HuH-7.5 (cell line): ENCODE measurements around the gene MLPH.

Source experiments
- DNase-seq: peaks from one replicate; pipeline ENCODE4 v3.0.0; 2011; ENCODE audit warnings: low spot score

Gene MLPH

DNA sequence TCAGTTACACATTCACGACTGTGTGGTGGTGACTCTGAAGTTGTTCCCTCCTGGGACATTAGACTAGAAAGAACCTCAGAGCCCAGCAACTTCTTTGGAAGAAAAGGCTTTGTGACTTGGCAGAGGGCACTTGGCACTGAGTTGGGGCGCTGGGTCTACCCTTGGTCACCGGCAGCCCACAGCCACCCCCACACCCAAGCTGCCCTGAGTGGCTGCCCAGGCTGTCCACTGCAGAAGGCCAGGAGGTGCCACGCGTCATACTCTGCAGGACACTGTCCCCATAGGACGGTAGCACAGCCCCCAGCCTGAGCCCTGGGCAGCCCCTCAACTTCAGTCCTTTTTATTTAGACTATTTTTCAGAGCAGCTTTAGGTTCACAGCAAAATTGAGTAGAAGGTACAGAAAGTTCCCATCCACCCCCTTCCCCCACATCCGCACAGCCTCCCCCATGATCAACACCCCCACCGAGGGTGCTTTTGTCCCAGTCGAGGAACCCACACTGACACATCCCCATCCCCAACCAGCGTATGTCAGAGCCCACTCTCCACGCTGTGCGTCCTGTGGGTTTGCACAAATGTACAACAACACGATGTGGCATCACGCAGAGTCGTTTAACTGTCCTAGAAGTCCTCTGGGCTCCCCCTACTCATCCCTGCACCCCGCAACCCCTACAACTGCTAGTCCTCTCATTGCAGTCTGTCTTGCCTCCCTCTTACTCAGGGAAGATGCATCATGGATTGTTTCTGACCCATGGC, 80.4 kb downstream of the MLPH start:
- no peak for DNase-seq

DNA sequence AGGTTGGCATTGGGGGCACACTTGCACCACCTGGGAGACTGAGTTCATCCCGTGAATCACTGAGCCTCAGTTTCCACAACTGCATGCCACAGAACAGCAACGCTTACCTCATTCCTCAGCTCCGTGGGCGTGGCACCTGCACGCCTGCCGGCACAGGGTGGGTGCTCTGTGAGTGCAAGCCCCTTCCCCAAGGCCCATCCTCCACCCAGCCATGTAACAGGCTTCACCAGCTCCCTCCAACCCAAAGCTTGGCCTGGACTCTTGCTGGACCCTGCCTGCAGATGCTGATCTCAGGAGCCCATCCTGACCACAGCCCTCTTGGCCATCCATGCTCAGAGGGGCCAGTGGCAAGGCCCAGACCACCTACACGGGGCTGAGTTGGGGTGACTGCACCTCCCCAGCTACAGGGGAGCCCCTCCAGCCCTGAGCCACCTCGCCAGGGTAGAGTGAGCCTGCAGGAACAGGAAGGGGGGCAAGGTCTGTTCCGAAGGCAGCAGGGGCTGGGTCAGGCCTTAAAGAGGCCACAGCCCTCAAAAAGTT, 81.1 kb downstream of the MLPH start:
- DNase-seq: no peak

DNA sequence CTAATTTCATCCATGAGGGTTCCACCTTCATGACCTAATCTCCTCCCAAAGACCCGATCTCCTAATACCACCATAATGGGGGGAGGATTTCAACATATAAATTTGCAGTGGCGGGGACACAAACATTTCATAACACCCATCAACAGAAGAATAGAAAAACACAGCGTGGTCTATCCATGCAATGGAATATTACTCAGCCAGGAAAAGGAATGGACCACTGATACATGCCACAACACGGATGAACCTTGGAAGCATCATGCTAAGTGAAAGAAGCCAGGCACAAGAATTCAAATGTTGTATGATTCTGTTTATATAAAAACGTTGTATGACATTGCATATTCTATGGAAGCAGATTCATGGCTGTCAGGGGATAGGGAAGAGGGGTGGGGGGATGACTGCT, 82.0 kb downstream of the MLPH start:
- DNase-seq: no peak

DNA sequence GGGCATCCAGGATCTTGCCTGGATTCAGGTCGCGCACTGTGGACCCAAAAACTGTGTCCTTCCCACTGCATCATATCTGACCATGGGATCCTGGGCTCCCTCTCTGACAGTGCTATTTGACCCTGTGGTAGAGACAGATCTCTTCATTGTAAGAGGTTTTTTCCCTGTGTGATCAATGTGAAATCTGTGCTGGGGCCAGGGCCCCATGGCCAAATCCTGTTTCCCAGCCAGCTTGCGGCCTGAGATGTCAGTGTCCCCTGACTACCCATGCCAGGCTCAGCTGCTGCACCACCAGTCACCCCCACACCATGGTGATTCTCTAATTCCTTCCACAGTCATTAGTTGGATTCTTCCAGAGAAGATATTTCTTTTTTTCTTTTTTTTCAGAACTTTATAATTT, 82.8 kb downstream of the MLPH start:
- no peak for DNase-seq

GRCh38 chr2:237570776-237571335, 83.8 kb downstream of the MLPH start:
- no peak for DNase-seq

- no peak for DNase-seq
These were observed 84.5 kb downstream of the MLPH start for GRCh38 chr2:237571551-237571950.

DNA sequence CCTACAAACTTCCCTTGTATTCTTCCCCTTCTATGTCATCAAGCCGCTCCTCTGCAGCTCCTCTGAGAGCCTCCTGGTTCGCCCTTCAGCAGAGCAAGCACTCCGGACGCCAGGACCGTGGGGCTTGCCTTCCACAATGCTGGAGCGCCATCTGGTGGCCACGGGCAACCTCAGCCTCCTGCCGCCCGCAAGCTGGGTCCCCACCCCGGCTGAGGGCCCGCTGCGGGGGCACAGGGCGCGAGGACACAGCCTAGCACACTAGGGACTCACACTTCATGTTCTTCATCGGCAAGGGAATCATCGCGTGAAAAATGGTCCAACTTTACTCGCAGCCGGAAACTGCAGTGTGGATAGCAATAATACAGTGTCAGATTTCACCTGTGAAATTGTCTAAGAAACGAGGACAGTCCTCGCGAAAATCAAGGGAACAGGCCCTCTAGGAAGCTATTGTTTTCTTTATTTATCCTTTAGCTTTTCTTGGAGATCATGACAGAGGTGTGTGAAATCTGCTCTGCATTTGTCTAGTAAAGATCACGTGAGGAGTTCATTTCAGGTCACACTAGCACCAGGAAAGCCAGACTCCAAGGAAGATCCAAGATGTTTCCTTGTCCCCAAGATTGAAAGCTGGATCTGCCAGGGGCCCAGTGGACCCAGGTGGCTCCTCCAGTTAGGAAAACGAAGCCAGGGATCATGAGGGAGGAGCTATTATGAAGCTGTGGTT, 85.1 kb downstream of the MLPH start:
- DNase-seq: peak; percentile 97

DNA sequence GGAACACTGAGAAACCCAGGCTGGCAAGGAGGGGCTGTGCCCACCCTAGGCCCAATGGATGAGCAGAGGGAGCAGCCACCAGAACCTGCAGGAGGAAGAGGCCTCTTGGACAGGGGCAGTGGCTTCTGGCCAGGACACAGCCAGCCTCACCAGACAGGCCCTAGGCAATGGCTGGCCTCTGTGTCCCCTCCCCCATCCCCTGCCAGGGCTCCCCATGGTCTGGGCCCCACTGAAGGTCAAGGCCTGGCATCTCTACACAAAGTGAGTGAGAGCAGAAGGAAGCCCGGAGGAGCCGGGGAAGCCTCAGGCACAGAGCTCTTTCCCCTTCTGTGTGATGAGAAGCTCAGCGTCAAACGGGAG, 85.7 kb downstream of the MLPH start:
- DNase-seq: no peak

DNA sequence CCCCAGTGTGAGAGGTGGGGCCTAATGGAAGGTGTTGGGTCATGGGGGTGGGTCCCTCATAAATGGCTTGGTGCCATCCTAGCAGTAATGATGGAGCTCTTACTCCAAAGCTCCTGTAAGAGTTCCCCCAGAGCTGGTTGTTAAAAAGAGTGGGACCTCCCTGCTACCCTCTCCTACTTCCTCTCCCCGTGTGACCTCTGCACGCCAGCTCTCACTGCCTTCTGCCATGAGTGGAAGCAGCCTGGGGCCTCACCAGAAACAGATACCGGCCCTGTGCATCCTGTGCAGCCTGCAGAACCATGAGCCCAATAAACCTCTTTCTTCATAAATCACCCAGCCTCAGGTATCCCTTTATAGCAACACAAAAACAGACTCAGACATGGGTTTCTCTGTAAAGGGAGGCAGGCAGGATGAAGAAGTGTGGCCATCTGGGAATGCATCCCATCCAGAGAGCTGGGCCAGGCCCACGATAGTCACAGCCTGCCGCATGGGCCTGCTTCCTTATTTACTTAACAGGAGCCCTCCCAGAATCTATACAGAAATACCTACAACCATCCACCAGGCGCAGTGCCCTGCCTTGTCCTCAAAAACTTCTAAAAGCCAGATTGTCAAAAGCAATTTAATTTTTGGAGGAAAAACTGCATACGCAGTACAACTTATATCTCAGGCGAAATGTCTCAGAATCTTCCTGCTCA, 86.8 kb downstream of the MLPH start:
- no peak for DNase-seq

DNA sequence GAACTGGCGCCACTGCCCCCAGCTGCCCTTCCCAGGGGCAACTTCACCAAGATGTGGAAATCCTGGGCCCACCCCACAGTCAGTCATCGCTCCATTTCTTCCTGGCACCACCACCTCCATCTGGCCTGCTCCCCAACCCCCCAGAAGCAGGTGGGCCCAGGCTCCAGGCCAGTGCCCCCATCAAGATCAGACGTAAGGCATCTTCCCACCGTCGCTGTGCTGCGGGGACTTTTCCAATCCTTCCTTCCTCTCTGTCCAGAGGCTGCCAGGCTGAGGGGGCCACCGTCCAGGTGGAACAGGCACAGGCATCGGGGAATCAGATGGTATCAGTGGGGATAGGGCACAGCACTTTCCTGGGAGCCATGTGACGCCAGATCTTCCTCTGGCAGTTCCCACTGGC, 87.4 kb downstream of the MLPH start:
- no peak for DNase-seq

GRCh38 chr2:237574894-237575868, 88.1 kb downstream of the MLPH start:
- no peak for DNase-seq

DNA sequence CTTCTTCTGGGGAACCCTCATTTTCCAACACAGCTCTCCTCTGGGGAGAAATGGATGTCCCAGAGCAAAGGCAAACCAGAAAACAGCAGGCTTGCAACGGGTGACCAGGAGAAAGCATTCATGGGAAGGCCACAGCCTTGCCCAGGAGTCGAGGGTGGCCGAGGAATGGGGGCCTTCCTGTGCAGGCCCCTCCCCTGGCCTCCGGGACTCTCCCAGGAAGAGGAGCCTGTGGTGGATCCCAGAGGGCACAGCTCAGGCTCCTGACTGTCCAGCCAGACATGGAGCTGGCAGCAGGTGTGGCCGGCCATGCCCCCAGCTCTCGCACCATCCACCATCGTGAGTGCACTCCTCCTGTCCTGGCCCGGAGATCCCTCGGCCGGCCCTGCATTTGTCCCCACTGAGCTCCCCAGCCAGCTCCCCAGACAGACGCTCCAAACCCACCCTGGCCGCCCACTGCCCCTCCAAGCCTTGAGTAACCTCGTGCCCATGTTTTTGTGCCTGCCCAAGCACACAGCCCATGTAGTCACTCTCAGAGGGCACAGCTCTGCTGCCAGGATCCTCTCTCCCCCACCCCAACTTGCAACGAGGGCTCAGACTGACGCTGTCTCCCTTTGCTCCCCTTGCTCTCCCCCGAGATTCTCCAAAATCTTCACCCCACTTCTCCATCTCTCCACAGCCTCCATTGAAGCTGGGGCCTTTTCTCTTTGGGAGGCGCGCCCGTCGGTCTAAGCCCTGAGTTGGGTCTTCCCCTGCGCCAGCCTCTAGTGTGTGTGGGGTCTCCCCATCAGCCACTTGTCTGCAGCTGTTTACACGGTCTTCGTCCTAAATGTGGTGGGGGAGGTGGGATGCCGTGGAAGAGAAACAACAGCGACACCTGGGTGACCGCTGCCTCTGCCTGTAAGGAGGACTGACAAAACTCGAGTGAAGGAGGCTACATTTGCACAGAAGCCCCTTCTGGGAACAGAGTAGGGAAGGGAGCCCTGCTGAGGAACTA, 89.1 kb downstream of the MLPH start:
- no peak for DNase-seq

DNA sequence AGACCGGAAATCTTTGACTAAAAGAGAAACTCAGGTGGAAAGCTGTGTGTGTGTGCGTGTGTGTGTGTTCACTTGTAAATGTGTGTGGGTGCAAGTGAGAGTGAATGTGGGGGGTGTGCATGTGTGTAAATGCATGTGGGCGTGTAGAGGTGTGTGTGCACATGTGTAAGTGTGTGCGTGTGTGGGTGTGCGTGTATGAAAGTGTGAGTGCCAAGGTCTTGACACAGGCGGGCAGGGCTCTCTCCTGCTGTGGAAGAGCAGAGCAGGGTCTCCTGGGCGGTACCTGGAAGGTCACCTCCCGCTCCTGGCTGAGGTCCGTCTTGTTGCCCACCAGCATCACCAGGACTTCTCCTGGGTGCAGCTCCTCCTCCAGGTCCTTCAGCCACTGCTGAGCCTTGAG, 89.9 kb downstream of the MLPH start:
- no peak for DNase-seq

DNA sequence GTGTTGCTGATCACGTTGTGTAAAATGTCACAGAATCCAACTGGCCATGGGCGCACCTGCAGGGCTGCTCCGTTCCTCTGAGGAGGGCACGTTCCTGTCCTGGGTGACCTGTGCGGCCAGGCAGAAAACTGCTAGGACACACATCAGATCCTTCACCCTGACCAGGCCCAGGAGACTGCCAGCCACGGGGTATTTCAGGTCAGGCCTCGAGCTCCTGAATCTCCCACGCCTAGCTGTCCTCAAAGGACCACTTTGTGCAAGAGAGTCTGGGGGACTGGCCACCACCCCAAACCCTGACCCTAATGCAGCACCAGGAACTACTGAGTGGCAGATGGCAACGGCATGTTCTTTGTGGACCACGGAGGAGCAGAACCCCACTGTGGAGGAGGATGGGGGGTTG, 90.4 kb downstream of the MLPH start:
- DNase-seq: no peak

- no peak for DNase-seq
These were observed 91.2 kb downstream of the MLPH start for GRCh38 chr2:237577956-237578870.

DNA sequence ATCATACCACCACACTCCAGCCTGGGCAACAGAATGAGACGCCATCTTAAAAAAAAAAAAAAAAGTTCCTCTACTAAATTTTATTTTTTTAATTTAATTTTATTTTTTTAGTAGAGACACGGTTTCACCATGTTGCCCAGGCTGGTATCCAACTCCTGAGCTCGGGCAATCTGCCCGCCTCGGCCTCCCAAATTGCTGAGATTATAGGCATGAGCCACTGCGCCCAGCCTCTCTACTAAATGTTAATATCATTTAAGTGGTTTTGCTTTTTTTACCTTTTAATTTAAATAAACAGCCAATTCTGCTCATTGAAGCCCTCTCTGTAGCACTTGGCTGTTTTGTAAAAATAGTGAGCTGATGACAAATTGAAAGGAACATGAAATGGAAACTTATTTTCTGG, 94.3 kb downstream of the MLPH start:
- no peak for DNase-seq

GRCh38 chr2:237581751-237582746, 95.0 kb downstream of the MLPH start:
- DNase-seq: peak; percentile 81
